ENCODE results near the gene COL9A3.

The COL9A3 gene

GRCh38 chr20:62828511-62829230 is 11.8 kb downstream of the COL9A3 start:
- Histone ChIP-seq H3K4me3 (ENCODE audit: low read depth, low read length) (no peak overlapping the region), H3K27me3 (ENCODE audit: control insufficient read depth, insufficient read depth, low read length) (no peaks in the 10 kb centered on the region), H3K9me3 (ENCODE audit: control insufficient read depth, insufficient read depth, low read depth, low read length) (no peaks in the 10 kb centered on the region), H3K9ac (ENCODE audit: low read length) (no peak overlapping the region), H3K36me3 (ENCODE audit: control insufficient read depth, insufficient read depth, low read length) (peaks cover 31% of the 10 kb centered on the region), H3K27ac (ENCODE audit: low read depth, low read length) (no peak overlapping the region), H3K4me1 (ENCODE audit: control insufficient read depth, insufficient read depth, low read length) (peaks cover 39% of the 10 kb centered on the region)

DNA sequence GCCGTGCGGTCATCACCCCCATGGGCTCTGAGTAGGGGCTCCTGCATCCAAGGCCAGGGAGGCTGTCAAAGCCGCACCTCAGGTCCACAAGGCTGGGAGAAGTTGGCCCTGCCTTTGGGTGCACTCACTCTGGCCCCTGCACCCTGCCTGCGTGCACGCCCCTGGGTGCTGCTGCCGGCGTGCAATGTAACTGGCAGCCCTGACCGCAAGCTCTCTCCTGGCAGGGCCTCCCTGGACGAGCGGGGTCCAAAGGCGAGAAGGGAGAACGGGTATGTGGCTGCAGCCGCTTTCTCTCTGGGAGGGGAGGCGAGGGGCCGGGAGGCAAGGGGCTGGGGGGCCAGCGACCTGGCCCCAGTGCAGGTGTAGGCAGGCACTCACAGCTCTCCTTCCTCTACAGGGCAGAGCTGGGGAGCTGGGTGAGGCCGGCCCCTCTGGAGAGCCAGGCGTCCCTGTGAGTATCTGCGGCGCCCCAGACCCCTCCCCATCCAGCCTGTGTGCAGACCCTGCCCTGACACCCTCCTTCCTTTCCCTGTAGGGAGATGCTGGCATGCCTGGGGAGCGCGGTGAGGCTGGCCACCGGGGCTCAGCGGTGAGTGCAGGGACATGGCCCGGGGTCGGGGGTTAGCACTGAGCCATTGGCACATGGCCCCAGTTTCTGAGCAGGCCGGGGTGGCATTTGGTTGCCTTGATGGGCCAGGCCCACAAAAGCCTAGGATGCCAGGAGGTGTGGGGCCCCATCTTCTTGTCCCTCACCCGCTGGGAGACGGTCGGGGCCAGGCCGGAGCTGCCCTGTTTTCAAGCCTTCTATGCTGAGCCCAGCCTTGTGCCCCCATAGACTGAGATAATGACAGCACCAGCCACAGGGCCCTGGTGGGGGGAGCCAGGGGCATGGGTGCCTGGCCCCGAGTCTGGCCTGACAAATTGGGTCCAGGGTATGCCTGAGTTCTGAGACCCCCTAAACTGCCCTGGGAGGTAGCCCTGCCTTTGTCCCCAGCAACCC is 12.7 kb downstream of the COL9A3 start:
- Histone ChIP-seq H3K9ac (ENCODE audit: low read length) (no peak overlapping the region), H3K27me3 (ENCODE audit: control insufficient read depth, insufficient read depth, low read length) (no peaks in the 10 kb centered on the region), H3K9me3 (ENCODE audit: control insufficient read depth, insufficient read depth, low read depth, low read length) (no peaks in the 10 kb centered on the region), H3K36me3 (ENCODE audit: control insufficient read depth, insufficient read depth, low read length) (peaks cover 33% of the 10 kb centered on the region), H3K27ac (ENCODE audit: low read depth, low read length) (0 out of 2 replicates have a peak overlapping the region, but pooled peaks have one; percentile 15), H3K4me3 (ENCODE audit: low read depth, low read length) (no peak overlapping the region), H3K4me1 (ENCODE audit: control insufficient read depth, insufficient read depth, low read length) (peaks cover 31% of the 10 kb centered on the region)

- Histone ChIP-seq H3K9me3 (ENCODE audit: control insufficient read depth, insufficient read depth, low read depth, low read length) (no peaks in the 10 kb centered on the region), H3K4me1 (ENCODE audit: control insufficient read depth, insufficient read depth, low read length) (peaks cover 26% of the 10 kb centered on the region), H3K4me3 (ENCODE audit: low read depth, low read length) (no peak overlapping the region), H3K36me3 (ENCODE audit: control insufficient read depth, insufficient read depth, low read length) (peaks cover 39% of the 10 kb centered on the region), H3K27ac (ENCODE audit: low read depth, low read length) (no peak overlapping the region), H3K27me3 (ENCODE audit: control insufficient read depth, insufficient read depth, low read length) (no peaks in the 10 kb centered on the region), H3K9ac (ENCODE audit: low read length) (no peak overlapping the region)
Measured at GRCh38 chr20:62830251-62830650, 13.4 kb downstream of the COL9A3 start.

- Histone ChIP-seq H3K27ac (ENCODE audit: low read depth, low read length) (no peak overlapping the region), H3K4me1 (ENCODE audit: control insufficient read depth, insufficient read depth, low read length) (peaks cover 25% of the 10 kb centered on the region), H3K27me3 (ENCODE audit: control insufficient read depth, insufficient read depth, low read length) (no peaks in the 10 kb centered on the region), H3K9ac (ENCODE audit: low read length) (no peak overlapping the region), H3K9me3 (ENCODE audit: control insufficient read depth, insufficient read depth, low read depth, low read length) (no peaks in the 10 kb centered on the region), H3K36me3 (ENCODE audit: control insufficient read depth, insufficient read depth, low read length) (peaks cover 44% of the 10 kb centered on the region), H3K4me3 (ENCODE audit: low read depth, low read length) (no peak overlapping the region)
Measured at GRCh38 chr20:62830821-62831220, 14.0 kb downstream of the COL9A3 start.

GRCh38 chr20:62831361-62831788 is 14.5 kb downstream of the COL9A3 start:
- H3K27me3 ChIP-seq (ENCODE audit: control insufficient read depth, insufficient read depth, low read length), result no peaks in the 10 kb centered on the region
- H3K9me3 ChIP-seq (ENCODE audit: control insufficient read depth, insufficient read depth, low read depth, low read length), result no peaks in the 10 kb centered on the region
- H3K36me3 ChIP-seq (ENCODE audit: control insufficient read depth, insufficient read depth, low read length), result peaks cover 46% of the 10 kb centered on the region
- no peak overlapping the region for H3K27ac ChIP-seq (ENCODE audit: low read depth, low read length)
- H3K4me1 ChIP-seq (ENCODE audit: control insufficient read depth, insufficient read depth, low read length), result peaks cover 25% of the 10 kb centered on the region
- H3K9ac ChIP-seq (ENCODE audit: low read length), result no peak overlapping the region
- H3K4me3 ChIP-seq (ENCODE audit: low read depth, low read length), result no peak overlapping the region

DNA sequence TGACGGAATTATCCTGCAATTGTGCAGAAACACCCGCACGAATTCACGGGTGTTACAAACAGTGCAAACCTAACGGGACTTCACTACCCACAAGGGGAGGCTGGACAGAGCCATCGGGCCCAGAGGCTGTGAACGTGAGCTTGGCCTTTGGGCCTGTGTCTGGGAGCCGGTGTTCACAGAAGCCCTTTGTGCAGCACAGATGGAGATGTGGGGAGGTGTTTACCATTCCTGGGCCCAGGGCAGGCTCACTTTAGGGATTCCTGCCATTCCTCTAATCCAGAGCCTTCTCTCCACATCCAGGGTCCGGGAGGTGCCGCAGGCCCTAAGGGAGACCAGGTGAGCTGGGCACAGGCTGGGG is 15.0 kb downstream of the COL9A3 start:
- Histone ChIP-seq H3K27ac (ENCODE audit: low read depth, low read length) (no peak overlapping the region), H3K36me3 (ENCODE audit: control insufficient read depth, insufficient read depth, low read length) (peaks cover 49% of the 10 kb centered on the region), H3K27me3 (ENCODE audit: control insufficient read depth, insufficient read depth, low read length) (no peaks in the 10 kb centered on the region), H3K9ac (ENCODE audit: low read length) (no peak overlapping the region), H3K9me3 (ENCODE audit: control insufficient read depth, insufficient read depth, low read depth, low read length) (no peaks in the 10 kb centered on the region), H3K4me3 (ENCODE audit: low read depth, low read length) (no peak overlapping the region), H3K4me1 (ENCODE audit: control insufficient read depth, insufficient read depth, low read length) (peaks cover 25% of the 10 kb centered on the region)

- H3K4me1 ChIP-seq (ENCODE audit: control insufficient read depth, insufficient read depth, low read length), result peaks cover 25% of the 10 kb centered on the region
Measured at GRCh38 chr20:62832212-62832922, 15.5 kb downstream of the COL9A3 start.

GRCh38 chr20:62832951-62833391 is 16.1 kb downstream of the COL9A3 start:
- Histone ChIP-seq H3K27me3 (ENCODE audit: control insufficient read depth, insufficient read depth, low read length) (no peaks in the 10 kb centered on the region), H3K4me1 (ENCODE audit: control insufficient read depth, insufficient read depth, low read length) (peaks cover 25% of the 10 kb centered on the region), H3K9me3 (ENCODE audit: control insufficient read depth, insufficient read depth, low read depth, low read length) (no peaks in the 10 kb centered on the region), H3K36me3 (ENCODE audit: control insufficient read depth, insufficient read depth, low read length) (peaks cover 47% of the 10 kb centered on the region), H3K9ac (ENCODE audit: low read length) (no peak overlapping the region), H3K4me3 (ENCODE audit: low read depth, low read length) (peak overlapping the region; percentile 29; the same call in 1 of the 2 replicates), H3K27ac (ENCODE audit: low read depth, low read length) (no peak overlapping the region)

More at GRCh38 chr20:62832212-62832922, 15.5 kb downstream of the COL9A3 start:
- Histone ChIP-seq H3K9ac (ENCODE audit: low read length) (no peak overlapping the region), H3K4me3 (ENCODE audit: low read depth, low read length) (peak overlapping the region; percentile 29; the same call in 1 of the 2 replicates), H3K27ac (ENCODE audit: low read depth, low read length) (no peak overlapping the region), H3K27me3 (ENCODE audit: control insufficient read depth, insufficient read depth, low read length) (no peaks in the 10 kb centered on the region), H3K36me3 (ENCODE audit: control insufficient read depth, insufficient read depth, low read length) (peaks cover 51% of the 10 kb centered on the region), H3K9me3 (ENCODE audit: control insufficient read depth, insufficient read depth, low read depth, low read length) (no peaks in the 10 kb centered on the region)

- Histone ChIP-seq H3K4me1 (ENCODE audit: control insufficient read depth, insufficient read depth, low read length) (peaks cover 25% of the 10 kb centered on the region), H3K9me3 (ENCODE audit: control insufficient read depth, insufficient read depth, low read depth, low read length) (no peaks in the 10 kb centered on the region), H3K27me3 (ENCODE audit: control insufficient read depth, insufficient read depth, low read length) (no peaks in the 10 kb centered on the region), H3K9ac (ENCODE audit: low read length) (no peak overlapping the region), H3K4me3 (ENCODE audit: low read depth, low read length) (no peak overlapping the region), H3K27ac (ENCODE audit: low read depth, low read length) (no peak overlapping the region), H3K36me3 (ENCODE audit: control insufficient read depth, insufficient read depth, low read length) (peaks cover 50% of the 10 kb centered on the region)
Measured at GRCh38 chr20:62834967-62835730, 18.3 kb downstream of the COL9A3 start.
